Osteocyte (in vitro differentiated cells): Measurements from ENCODE around the gene ZBTB49. TPM values are rescaled to one million over a fixed set of nuclear protein-coding genes. Genes with fewer than 3 reads are reported as not detected.

ENCODE experiments used
- DNase-seq: peaks from one replicate; pipeline ENCODE4 v3.0.0; 2021; ENCODE audit warnings: mixed read lengths; ENCODE audit not compliant: unreplicated experiment; ENCODE audit errors: extremely low spot score
- H3K27ac Mint-ChIP-seq: one replicate; pipeline ENCODE4 v1.8.0; 2021; ENCODE audit warnings: mild to moderate bottlenecking, mixed read lengths; ENCODE audit not compliant: unreplicated experiment
- H3K27me3 Mint-ChIP-seq: one replicate; pipeline ENCODE4 v1.8.0; 2021; ENCODE audit warnings: mixed read lengths; ENCODE audit not compliant: unreplicated experiment
- H3K36me3 Mint-ChIP-seq: one replicate; pipeline ENCODE4 v1.8.0; 2021; ENCODE audit warnings: mixed read lengths; ENCODE audit not compliant: unreplicated experiment
- H3K4me1 Mint-ChIP-seq: one replicate; pipeline ENCODE4 v1.8.0; 2021; ENCODE audit warnings: mixed read lengths; ENCODE audit not compliant: unreplicated experiment
- H3K4me3 Mint-ChIP-seq: one replicate; pipeline ENCODE4 v1.8.0; 2021; ENCODE audit warnings: mild to moderate bottlenecking, moderate library complexity, mixed read lengths; ENCODE audit not compliant: unreplicated experiment
- H3K9me3 Mint-ChIP-seq: one replicate; pipeline ENCODE4 v1.8.0; 2021; ENCODE audit warnings: mixed read lengths; ENCODE audit not compliant: unreplicated experiment
- total RNA-seq: library from RNA; stranded (reverse); gene quantifications from 2 replicates; pipeline ENCODE4 v1.2.1, GENCODE V29; 2021
- TF ChIP-seq, protein P1 (sequence below): fragments of 200-600 bp; sonication (generic); IDR thresholded peaks from 2 replicates; pipeline ENCODE4 v1.5.0; 2021; ENCODE audit warnings: antibody characterized with exemption, mild to moderate bottlenecking, moderate library complexity

ZBTB49 gene
- total RNA-seq, 1 donor from 2014 or later, result 6.4 TPM

DNA sequence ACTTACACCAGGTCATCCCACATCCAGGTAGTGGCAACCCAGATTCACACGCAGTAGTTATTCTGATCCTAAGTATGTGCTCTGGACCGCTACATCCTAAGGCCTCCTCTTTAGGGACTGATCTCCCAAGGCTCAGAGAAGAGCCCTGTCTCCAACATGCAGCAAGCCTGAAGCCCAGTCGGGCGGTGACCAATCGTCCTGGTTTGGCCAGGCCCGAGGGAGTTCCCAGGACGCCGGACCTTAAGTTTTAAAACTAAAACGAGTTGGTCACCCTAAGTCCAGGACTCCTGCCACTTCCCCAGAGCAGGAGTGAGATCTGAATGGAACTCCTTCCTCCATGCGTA, 482 bp upstream of the ZBTB49 start:
- Mint-ChIP-seq H3K4me3 (peak overlapping the region; percentile 96), H3K27me3 (no peaks in the 10 kb centered on the region), H3K9me3 (no peaks in the 10 kb centered on the region), H3K36me3 (peaks cover 3% of the 10 kb centered on the region), H3K4me1 (peaks cover 33% of the 10 kb centered on the region), H3K27ac (peak overlapping the region; percentile 85)
- TF ChIP-seq, protein P1, sequence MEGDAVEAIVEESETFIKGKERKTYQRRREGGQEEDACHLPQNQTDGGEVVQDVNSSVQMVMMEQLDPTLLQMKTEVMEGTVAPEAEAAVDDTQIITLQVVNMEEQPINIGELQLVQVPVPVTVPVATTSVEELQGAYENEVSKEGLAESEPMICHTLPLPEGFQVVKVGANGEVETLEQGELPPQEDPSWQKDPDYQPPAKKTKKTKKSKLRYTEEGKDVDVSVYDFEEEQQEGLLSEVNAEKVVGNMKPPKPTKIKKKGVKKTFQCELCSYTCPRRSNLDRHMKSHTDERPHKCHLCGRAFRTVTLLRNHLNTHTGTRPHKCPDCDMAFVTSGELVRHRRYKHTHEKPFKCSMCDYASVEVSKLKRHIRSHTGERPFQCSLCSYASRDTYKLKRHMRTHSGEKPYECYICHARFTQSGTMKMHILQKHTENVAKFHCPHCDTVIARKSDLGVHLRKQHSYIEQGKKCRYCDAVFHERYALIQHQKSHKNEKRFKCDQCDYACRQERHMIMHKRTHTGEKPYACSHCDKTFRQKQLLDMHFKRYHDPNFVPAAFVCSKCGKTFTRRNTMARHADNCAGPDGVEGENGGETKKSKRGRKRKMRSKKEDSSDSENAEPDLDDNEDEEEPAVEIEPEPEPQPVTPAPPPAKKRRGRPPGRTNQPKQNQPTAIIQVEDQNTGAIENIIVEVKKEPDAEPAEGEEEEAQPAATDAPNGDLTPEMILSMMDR, result no peak
- no peak for DNase-seq

DNA sequence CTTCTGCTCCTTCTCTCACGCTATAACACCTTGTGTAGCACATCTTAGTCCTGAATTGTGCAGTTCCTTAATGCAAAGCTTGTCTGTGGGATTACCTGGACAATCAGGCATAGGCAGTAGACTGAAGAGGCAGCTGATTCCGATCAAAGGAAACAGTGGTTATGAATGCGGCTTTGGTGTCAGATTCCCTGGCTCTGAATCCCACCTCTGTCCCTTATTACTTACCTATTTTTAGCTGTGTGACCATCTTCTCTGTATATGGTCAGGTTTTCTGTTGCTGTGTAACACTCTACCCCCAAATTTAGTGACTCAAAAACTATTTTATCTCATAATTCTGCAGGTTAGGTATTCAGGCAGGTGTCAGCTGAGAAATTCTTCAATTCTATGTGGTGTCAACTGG, 3.2 kb downstream of the ZBTB49 start:
- TF ChIP-seq, protein P1, result no peak
- no peak for DNase-seq
- Mint-ChIP-seq H3K36me3 (no peaks in the 10 kb centered on the region), H3K27ac (no peak overlapping the region), H3K9me3 (no peaks in the 10 kb centered on the region), H3K4me3 (no peak overlapping the region), H3K4me1 (peaks cover 24% of the 10 kb centered on the region), H3K27me3 (no peaks in the 10 kb centered on the region)

GRCh38 chr4:4296283-4296846, 6.3 kb downstream of the ZBTB49 start:
- Mint-ChIP-seq H3K36me3 (no peaks in the 10 kb centered on the region), H3K4me3 (no peak overlapping the region), H3K27me3 (no peaks in the 10 kb centered on the region), H3K27ac (no peak overlapping the region), H3K4me1 (peaks cover 6% of the 10 kb centered on the region), H3K9me3 (no peaks in the 10 kb centered on the region)
- TF ChIP-seq, protein P1, result no peak
- DNase-seq, result peak; percentile 27

DNA sequence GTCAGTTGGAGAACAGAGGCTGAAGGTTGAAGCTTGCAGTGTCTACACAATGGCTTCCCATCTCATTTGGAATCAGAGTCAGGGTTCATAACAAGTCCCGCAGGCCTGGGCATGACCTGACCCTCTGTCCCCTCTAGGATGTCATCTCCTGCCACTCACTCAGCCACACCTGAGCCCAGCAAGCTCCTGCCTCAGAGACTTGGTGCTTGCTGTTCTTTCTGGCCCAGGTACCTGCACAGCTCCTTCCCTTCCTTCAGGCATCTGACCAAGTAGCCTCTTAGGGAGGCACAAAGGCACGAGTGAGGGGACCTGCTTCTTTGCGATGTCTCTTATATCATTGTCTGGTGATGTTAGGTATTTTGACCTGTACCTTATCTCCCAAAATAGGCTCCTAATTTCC, 9.0 kb downstream of the ZBTB49 start:
- no peaks in the 10 kb centered on the region for H3K4me1 Mint-ChIP-seq
- peaks cover 10% of the 10 kb centered on the region for H3K36me3 Mint-ChIP-seq
- TF ChIP-seq, protein P1, result no peak
- no peak overlapping the region for H3K27ac Mint-ChIP-seq
- H3K4me3 Mint-ChIP-seq, result no peak overlapping the region
- peak; percentile 11 for DNase-seq
- no peaks in the 10 kb centered on the region for H3K9me3 Mint-ChIP-seq
- H3K27me3 Mint-ChIP-seq, result no peaks in the 10 kb centered on the region

- Mint-ChIP-seq H3K4me1 (no peaks in the 10 kb centered on the region), H3K27me3 (no peaks in the 10 kb centered on the region), H3K27ac (no peak overlapping the region), H3K36me3 (peaks cover 10% of the 10 kb centered on the region), H3K9me3 (no peaks in the 10 kb centered on the region), H3K4me3 (no peak overlapping the region)
- TF ChIP-seq, protein P1, result no peak
- no peak for DNase-seq
Measured at GRCh38 chr4:4302001-4302400, 11.9 kb downstream of the ZBTB49 start.
